RWPE1 (cell line): Measurements from ENCODE around the gene SLC25A26.
"Not testable (repeated sequence)": the region's sequence is repeated elsewhere in the genome, so short reads cannot be mapped to it uniquely, and the experiment has no call there.

Experiments
- CTCF ChIA-PET: fragments of 350-600 bp; sonication (Branson Sonifier 250); formaldehyde crosslinking; extraction: SDS; loops from one replicate; lab custom pipeline; 2021; lab: Yijun Ruan, JAX
- POLR2A ChIA-PET: fragments of 400-600 bp; formaldehyde crosslinking; extraction: SDS; loops from one replicate; lab custom pipeline; 2020; ENCODE audit warnings: antibody characterized with exemption; ENCODE audit not compliant: low non-redundant PET; lab: Yijun Ruan, JAX
- DNase-seq: peaks from one replicate; pipeline ENCODE4 v3.0.0; 2012; ENCODE audit warnings: low spot score
- H3K27ac ChIP-seq: fragments of 450-650 bp; 2 replicates; pipeline ENCODE4 v1.5.1; 2017
- TF ChIP-seq, protein P1 (sequence below): fragments of 450-650 bp; conservative IDR thresholded peaks from 2 replicates; pipeline ENCODE4 v1.5.1; 2017; ENCODE audit warnings: low read depth, mild to moderate bottlenecking

The SLC25A26 gene

DNA sequence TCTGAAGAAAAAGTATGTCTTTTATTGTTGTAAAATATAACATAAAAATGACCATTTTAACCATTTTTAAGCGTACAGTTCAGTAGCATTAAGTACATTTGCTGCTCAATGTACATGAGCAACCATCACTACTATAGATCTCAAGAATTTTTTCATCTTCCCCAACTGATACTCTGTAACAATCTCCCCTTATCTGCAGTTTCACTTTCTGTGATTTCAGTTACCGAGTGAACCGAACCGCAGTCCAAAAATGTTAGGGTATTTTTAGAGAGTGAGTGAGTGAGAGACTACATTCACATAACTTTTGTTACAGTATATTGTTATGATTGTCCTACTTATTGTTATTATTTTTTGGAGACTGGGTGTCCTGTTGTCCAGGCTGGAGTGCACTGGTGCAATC, 9.0 kb upstream of the SLC25A26 start:
- TF ChIP-seq, protein P1, sequence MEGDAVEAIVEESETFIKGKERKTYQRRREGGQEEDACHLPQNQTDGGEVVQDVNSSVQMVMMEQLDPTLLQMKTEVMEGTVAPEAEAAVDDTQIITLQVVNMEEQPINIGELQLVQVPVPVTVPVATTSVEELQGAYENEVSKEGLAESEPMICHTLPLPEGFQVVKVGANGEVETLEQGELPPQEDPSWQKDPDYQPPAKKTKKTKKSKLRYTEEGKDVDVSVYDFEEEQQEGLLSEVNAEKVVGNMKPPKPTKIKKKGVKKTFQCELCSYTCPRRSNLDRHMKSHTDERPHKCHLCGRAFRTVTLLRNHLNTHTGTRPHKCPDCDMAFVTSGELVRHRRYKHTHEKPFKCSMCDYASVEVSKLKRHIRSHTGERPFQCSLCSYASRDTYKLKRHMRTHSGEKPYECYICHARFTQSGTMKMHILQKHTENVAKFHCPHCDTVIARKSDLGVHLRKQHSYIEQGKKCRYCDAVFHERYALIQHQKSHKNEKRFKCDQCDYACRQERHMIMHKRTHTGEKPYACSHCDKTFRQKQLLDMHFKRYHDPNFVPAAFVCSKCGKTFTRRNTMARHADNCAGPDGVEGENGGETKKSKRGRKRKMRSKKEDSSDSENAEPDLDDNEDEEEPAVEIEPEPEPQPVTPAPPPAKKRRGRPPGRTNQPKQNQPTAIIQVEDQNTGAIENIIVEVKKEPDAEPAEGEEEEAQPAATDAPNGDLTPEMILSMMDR: no peak
- ChIA-PET POLR2A (no interaction called here), CTCF (interaction anchor here (0.6 kb wide), 1 partner anchor 427 kb away, joined by 3 read pairs; no protein-coding TSS in a partner anchor)
- H3K27ac ChIP-seq: no peak overlapping the region
- DNase-seq: no peak

DNA sequence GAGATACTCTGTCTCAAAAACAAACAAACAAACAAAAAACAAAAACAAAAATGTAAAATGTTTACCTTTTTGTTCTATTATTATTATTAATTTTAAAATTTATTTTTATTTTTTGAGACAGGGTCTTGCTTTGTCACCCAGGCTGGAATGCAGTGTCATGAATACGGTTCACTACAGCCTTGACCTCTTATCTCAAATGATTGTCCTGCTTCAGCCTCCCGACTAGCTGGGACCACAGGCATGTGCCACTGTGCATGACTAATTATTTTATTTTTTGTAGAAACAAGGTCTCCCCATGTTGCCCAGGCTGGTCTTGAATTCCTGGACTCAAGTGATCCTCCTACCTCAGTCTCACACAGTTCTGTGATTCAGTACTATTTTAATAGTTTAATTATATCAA, 5.7 kb upstream of the SLC25A26 start:
- no peak overlapping the region for H3K27ac ChIP-seq
- POLR2A ChIA-PET: no interaction called here
- CTCF ChIA-PET: interaction anchor here (0.6 to 0.7 kb wide), 2 partner anchors 193 to 787 kb away, joined by 3 read pairs; no protein-coding TSS in a partner anchor

DNA sequence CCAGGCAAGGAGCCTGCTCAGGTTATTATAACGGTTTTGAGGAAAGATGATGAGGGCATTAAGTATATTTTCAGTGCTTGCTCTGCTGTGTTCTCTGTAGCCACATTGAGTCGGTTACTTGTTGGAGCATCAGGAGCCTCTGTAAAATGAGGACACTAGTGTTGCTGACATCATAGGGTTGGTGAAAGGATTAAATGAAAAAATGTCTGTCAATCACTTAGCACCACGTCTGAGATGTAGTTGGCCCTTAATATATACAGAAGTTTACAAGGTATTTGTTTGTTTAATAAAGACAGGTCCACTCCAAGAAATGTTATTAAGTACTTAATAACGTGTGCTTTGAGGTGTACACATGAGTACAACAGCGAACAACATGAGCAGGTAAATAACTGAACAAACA, 735 bp upstream of the SLC25A26 start:
- no peak overlapping the region; the same call in 1 of the 2 replicates for H3K27ac ChIP-seq
- TF ChIP-seq, protein P1: no peak
- no peak for DNase-seq
- CTCF ChIA-PET: no interaction called here
- POLR2A ChIA-PET: no interaction called here

More for the DNA sequence above, 5.7 kb upstream of the SLC25A26 start:
- TF ChIP-seq, protein P1: no peak
- DNase-seq: no peak

DNA sequence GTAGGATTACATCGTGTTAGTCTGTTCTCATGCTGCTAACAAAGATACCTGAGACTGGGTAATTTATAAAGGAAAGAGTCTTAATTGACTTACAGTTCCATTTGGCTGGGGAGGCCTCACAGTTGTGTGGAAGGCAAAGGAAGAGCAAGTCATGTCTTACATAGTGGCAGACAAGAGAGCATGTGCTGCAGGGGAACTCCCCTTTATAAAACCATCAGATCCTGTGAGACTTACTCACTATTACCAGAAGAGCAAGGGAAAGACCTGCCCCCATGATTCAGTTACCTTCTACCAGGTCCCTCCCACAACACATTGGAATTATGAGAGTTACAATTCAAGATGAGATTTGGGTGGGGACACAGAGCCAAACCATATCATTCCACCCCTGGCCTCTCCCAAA, 3.4 kb downstream of the SLC25A26 start:
- ChIA-PET CTCF (no interaction called here), POLR2A (no interaction called here)
- no peak for DNase-seq
- TF ChIP-seq, protein P1: no peak
- no peak overlapping the region for H3K27ac ChIP-seq

DNA sequence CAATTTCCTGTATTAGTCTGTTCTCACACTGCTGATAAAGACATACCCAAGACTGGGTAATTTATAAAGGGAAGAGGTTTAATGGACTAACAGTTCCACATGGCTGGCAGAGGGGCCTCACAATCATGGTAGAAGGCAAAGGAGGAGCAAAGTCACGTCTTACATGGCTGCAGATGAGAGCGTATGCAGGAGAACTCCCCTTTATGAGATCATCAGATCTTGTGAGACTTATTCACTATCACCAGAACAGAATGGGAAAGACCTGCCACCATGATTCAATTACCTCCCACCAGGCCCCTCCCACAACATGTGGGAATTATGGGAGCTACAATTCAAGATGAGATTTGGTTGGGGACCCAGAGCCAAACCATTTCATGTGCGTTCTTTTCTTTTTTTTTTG, 5.3 kb downstream of the SLC25A26 start:
- DNase-seq, CTCF ChIA-PET, POLR2A ChIA-PET, H3K27ac ChIP-seq: not testable (repeated sequence)

DNA sequence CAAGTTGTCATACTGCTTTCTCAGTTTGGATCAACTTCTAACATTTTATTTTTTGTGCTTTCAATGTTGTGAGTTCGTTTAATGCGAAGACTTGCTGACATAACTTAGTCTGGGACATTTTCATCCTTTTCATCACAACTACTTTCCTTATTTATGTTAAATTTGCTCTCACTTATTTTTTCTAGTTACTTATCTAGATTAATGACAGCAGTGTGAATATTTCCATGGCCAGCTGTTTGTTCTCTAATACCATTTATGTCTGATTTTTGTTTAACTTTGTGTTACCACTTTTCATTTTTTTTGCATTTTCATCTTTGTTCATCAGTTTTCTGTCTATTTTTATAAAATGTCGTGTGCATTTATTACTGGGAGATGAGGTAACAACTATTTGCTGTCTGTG, 6.2 kb downstream of the SLC25A26 start:
- ChIA-PET CTCF (no interaction called here), POLR2A (no interaction called here)
- TF ChIP-seq, protein P1: no peak
- no peak overlapping the region for H3K27ac ChIP-seq
- DNase-seq: no peak

DNA sequence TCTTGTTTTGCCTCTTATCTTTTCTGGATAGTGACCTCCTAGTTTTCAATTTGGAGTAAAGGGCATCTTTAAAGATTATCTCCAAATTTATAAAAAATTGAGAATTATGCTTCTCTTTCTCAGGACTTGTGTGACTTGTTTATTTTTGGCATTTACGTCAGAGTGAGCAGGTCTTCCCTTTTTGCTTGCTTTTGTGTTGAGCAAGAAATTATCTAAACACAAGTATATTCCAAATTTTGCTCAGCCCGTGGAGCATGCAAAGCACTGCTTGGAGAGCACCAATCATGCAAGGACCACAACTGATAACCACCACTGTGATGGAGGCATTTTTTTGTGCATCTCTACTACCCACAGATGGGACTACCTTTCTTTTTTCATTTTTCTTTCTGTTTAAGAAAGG, 7.1 kb downstream of the SLC25A26 start:
- CTCF ChIA-PET: interaction anchor here (1.0 kb wide), 1 partner anchor 166 kb away, joined by 3 read pairs; no protein-coding TSS in a partner anchor
- POLR2A ChIA-PET: no interaction called here
- DNase-seq: no peak
- TF ChIP-seq, protein P1: no peak
- no peak overlapping the region for H3K27ac ChIP-seq
